GM19023 (cell line): ENCODE measurements around the gene DOCK9.

ENCODE experiments used
- ATAC-seq: cut with Tn5 transposase; IDR thresholded peaks from one replicate; pipeline ENCODE4 v1.9.1; 2021; ENCODE audit warnings: mild to moderate bottlenecking, moderate library complexity; ENCODE audit not compliant: unreplicated experiment

DOCK9 gene

DNA sequence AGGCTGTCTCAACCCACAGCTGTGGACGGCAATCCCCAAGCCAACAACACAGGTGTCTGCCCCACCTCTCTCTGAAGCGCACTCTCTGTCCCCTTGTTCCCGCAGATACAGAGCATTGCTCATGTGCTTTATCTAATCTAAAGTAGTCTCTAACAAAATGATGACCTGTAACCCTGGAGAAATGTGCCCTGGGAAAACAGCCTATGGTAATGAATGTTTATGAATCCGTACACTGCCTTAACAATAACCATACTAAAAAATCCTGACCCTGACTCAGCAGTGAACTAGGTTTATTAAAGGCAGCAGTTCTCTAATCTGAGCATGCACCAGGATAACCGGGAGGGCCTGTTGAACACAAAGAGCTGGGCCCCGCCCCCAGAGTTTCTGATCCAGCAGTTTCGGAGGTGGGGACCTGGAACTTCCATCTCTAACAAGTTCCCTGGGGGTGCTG lies 174.7 kb downstream of the DOCK9 start:
- ATAC-seq = no peak

DNA sequence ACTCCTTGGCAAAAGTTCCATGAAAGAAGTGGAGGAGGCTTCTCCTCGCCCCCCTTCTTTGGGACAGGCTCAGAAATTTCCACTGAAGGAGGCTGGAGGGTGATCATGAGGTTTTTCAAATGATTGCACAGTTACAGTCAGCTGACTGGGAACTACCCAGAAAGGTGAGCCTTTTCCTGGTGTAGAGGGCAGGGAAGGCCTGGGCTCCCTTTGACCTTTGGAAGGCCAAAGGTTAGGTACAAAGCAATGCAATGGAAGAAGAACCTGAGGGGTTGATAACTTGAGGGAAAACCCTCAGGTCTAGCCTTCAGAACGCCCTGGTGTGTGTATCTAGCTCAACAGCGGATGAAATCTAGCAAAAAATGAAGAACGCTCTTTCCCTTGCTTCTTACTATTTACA lies 175.3 kb downstream of the DOCK9 start:
- ATAC-seq = no peak

DNA sequence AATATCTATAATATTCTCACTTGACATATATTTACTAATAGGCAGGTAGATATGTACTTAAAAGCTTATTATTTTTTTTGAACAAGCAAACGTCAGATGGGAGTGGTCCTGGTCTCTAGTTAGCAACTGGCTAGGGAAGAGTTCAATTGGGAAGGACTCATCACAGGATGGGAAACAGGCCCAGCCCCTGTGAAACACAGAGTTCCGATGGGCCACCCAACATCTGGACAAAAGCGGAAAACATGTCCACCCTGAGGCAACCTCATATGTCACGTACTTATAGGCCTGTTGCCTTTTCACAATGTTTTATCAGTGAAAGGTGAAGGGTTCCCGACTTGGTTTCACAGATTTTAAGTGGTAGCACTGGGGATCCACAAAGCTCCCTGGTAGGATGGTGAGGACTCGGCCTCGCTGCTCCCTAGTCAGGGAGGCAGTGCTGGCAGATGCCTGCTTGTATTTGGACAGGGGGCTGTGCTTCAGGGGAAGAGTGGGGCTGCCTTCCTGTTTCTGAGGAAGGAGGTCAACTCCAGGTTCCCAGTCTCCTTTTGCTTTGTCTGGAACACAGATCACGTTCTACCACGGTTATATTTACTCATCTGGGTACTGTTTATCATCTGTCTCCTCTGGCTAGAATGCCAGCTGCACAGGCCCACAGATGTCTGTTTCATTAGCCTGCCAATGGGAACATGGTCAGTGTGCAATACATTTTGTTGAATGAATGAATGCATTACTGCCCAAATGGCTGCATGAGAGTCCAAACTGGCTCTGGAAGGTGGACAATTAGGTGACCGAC lies 176.0 kb downstream of the DOCK9 start:
- ATAC-seq = no peak

DNA sequence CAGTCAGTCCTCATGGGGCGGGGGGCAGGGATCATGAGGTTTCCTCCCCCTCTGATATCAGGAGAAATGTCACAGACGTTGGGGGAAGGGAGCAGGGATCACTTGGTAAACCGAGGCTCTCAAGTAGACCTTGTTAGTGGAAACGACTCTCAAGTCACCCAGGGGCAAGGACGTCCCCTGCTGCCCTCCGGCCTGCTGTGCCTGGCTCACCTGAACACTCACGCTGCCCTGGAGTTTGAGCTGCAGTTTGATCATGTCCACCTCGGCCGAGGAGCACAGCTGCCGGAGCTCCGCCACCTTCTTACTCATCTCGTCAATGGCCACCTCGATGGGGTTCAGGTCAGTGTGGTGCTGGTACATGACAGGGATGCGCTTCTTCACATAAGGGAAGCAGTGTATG lies 177.8 kb downstream of the DOCK9 start:
- no peak for ATAC-seq

DNA sequence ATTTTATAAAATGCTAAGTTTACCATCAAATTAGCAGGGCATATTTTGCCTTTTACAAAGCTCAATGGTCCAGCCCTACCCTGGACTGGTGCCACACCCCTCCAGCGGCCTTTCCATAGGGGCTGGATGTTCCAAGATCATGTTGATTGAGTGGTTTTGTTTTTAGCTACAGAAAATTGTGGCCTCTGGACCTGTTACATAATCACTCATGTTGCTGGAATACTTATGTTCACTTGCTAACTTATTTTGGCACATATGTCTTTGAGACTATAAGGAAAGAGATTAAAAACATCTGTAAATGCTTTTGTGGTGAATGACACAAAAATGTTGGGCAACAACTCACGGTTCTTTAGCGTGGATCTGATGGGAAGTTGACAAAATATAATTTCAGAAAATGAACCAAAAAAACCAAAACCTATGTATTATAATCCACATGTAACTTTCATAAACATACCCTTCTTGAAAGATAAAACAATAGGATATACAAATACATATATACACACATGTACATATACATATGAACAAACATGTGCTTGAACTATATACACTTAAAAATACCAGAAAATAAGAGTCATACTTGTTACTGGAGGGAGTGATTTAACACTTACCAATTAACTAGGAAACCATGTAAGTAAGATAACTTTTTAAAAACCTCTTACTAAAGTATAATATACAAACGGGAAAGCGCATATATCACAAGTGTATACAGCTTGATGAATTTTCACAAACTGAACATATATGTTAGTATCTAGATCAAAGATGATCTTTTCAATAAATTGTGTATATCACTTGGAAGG lies 178.8 kb downstream of the DOCK9 start:
- ATAC-seq = no peak

DNA sequence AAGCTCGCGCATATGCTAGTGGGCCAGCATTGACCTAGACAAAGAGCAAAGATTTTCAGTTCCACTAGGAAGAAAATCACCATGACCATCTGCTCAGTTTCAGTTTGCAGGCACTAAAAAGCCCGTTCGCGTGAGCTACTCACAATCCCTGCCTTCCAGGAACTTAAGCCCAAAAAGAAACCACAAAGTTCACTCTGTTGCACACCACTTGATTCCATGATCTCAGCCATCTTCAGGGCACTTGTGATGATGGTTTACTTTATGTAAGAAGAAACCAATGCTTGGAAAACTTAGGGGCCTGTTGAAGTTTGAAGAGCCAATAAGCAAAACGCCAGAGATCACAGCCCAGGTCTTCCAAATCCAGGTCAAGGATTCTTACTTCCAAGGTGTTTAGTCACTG lies 180.4 kb downstream of the DOCK9 start:
- ATAC-seq = no peak

DNA sequence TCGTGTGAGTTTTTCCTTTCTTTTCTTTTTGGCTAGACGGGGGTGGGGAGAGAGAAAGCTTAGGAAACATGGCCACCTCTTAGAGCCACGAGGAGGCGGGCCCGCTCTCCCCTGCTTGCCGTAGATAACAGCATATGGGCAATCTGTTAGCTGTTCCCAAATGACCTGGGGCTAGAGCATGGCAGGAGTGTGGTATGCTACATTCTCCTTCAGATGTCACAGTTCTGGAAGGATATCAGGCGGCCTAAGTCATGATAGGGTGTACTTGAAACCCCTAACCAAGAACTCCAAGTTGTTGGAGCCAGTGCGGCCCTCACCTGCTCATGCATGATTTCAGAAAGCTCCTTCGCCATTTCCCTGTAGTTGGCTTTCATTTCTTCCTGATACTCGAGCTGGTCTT lies 181.1 kb downstream of the DOCK9 start:
- ATAC-seq = no peak

DNA sequence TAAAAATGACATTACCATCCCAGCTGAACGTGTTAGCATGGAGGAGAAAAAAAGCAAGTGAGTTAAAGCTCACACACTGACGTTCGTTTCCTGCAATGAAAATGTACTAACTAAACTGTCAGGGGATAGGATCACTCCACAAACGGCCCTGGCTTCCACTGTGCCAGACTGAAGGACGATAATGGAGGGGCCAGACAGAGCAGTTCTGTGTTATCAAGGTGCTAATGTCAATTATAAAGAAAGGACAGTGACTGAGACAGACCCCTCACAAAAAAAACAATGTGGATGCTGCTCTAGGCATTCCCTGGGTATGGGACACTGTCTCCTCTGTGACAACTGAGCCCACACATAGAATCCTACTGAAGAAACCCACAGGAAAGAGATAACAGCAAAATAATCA lies 181.7 kb downstream of the DOCK9 start:
- no peak for ATAC-seq

DNA sequence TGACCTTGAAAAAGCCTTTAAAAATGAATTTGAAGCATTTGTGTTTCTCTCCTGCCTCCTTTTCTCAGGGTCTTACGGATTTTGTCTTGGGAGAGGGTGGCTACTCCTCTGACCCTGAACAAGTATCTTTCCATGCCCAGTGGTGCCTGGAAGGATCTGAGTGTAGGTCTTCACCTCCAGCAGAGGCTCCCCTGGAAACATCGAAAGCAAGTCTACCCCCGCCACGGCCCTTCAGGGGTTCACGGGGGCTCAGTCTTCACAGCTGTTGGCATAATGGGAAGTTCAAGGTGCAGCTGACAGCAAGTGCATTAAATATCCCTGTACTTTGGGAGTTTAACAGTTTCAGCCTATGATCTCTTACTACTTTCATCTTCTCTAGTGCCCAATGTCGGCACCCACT lies 182.6 kb downstream of the DOCK9 start:
- no peak for ATAC-seq

DNA sequence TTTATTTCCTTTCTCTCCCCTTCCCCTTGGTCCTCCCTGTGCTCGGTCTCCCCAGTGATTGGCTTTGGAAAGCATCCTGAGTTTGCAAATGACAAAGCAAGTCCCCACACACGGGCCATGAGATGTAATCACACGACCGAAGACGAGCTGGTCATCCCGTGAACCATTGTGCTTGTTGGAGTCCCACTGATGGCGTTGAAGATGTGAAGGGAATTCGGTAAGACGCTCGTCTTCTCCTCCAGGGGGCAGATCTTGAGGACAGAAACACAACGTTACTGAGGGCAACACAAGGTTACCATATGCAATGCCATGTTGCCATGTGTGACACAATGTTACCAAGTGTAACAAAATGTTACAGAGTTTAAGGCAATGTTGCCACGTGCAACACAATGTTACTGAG lies 183.4 kb downstream of the DOCK9 start:
- ATAC-seq = no peak

DNA sequence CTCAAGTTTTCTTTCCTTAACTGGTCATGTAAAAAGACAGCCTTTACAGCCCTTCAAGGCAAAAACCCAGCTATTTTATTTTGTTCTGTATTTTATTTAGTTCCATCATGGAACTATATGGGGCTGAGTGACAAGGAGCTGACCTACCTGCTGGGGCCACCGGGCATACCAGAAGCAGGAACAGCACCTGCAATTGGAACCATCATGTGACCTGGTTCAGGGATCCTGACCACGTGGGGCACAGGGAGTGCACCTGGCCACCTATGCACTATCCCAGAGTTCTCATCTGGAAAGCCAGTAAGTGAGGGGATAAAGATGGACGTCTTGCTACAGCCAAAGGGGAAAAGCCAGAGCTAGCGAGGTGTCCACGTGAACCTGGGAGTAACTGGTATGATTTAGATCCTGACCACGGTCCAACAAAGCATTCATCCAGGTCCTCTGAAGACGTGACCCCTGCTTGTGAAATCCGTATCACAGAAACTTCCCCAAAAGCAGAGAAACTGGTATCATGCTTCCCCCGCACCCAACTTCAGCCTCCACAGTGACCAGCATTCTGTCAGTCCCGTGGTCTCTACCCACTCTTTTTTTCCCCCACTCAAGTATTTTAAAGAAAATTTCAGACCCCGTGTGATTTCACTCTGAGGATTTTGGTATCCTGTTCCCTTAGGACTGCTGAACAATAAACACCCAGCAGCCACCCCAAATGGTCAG lies 184.9 kb downstream of the DOCK9 start:
- ATAC-seq = no peak

DNA sequence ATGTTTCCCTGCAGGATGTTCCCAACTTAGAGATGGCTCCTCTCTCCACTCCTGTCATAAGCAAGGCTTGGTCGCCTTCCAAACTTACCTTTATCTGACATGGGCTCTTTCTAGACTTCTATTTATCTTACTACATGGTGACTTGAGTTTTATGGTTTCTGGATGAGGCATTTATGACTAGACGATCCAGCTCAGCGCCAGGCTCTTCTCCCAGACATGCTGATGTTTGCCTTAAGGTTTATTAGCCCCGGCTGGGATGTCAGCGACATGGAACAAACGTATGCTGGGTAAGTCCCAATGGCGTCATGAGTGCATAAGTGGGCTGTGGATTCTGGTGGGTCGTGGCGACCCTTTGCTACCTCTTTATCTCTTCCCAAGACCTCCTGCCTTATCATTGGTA lies 185.5 kb downstream of the DOCK9 start:
- ATAC-seq = no peak

DNA sequence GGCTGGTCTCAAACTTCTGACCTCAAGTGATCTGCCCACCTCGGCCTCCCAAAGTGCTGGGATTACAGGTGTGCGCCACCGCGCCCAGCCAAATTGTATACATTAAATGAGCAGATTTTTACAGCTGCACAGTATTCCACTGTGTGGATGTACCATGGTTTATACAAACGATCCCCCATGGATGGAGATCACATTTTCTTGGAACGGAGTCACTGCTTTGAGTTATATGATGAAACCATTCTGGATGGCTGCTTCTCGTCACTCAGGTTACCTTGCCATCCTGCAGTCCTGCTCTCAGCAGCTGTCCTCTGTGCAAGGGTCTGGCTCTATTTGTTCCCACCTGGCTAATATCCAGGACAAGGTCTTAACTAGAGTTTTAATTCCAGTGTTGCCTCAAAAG lies 186.3 kb downstream of the DOCK9 start:
- no peak for ATAC-seq

DNA sequence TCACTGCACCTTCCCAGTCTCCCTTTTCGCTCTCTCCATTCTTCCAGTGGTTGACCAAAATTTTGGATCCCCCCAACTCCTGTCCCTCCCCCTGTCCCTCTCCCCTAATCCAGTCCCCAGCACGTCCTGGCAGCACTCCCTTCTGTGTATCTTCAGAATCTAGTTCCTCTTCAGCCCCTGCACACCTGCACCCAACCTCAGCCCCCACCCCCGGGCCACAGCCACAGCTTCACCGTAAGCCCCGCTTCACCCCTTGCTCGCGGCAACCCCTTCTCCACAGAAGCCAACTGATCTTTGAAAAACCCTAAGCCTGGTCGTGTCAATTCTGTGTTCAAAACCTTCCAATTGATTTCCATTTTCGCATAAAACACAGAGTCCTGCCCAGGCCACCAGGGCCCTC lies 189.9 kb downstream of the DOCK9 start:
- no peak for ATAC-seq

DNA sequence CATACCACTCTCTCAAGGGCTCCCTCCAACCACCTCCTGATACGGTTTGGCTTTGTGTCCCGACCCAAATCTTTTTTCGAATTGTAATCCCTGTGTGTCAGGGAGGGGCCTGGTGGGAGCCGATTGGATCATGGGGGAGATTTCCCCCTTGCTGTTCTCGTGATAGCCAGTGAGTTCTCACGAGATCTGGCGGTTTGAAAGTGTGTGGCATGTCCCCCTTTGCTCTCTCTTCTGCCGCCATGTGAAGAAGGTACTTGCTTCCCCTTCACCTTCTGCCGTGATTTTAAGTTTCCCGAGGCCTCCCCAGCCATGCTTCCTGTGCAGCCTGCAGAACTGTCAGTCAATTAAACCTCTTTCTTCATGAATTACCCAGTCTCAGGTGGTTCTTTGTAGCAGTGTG lies 190.7 kb downstream of the DOCK9 start:
- ATAC-seq = no peak

DNA sequence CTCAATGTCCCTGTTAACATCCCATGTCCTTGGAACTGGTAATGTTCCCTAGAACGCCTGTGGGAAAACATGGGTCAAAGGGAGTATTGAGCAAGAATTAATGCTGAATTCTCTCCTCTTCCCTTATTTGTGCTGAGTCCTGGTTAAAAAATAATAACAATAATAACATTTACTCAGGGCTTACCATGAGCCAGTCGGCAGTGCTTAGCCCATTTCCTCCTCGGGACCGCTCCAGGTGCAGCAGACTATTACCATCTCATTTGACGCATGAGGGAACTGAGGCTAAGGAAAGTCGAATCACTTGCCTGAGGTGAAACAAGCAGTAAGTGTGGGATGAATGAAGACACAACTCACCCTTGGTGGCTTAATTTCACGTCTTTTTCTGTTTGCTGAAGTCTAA lies 191.8 kb downstream of the DOCK9 start:
- no peak for ATAC-seq

DNA sequence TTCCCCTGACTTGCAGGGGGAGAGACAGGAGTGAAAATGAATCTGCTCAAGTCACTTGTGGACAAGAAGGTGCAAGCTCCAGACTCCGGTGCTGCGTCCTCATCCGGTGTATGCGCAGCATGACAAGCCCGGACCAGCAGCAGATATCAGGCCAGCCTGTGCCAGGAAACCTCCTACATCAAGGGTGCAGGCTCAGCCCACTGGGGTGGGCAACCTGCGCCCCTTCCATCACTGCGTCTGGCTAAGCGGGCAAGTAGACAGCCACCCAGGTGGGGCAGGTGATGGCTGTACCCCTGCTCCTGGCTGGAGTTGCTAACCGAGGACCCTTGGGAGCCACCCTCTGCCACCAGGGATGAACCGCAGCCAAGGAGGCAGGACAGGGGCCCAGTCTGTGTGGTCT lies 192.5 kb downstream of the DOCK9 start:
- no peak for ATAC-seq

DNA sequence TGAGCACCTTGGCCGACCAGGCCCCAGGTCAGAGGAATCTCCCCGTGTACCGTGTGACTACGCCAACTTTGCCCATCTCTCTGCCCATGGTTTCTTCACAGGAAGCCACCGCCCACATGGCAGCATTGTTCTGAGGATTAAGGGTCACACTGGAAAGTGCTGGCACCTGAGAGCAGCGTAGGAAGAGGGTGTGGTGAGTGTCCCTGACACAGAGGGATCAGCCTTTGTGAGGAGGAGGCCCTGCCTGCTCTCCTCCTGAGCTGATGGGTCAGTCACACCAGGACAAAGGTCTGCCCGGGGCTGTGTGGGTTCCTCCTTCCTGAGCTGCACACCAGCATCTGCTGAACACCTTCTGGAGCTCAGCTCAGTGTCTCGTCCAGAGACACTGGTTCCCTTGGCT lies 193.2 kb downstream of the DOCK9 start:
- no peak for ATAC-seq

DNA sequence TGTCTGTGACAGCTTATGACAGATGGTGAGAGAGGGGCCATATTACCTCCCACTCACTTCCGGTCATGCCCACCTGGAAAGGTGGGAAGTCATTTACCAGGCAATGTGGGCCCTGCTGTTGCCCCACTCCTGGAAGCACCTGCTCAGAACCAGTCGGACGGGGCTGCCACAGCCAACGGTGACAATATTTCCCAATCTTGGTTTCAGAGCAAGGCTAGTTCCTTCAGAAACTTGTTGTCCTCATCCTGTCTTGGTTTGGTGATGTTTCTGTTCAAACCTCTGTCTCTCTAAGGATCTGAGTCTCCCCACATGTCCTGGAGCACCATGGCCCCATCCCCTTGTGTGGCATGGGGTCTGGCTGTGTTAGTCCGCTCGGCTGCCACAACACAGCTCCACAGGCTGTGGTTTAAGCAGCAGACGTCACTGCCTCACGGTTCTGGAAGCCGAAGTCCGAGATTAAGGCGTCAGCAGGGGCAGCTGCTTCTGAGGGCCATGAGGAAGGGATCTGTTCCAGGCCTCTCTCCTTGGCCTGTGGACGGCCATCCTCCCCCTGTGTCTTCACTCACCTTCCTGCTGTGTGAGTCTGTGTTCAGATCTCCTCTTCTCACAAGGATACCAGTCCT lies 193.9 kb downstream of the DOCK9 start:
- no peak for ATAC-seq

DNA sequence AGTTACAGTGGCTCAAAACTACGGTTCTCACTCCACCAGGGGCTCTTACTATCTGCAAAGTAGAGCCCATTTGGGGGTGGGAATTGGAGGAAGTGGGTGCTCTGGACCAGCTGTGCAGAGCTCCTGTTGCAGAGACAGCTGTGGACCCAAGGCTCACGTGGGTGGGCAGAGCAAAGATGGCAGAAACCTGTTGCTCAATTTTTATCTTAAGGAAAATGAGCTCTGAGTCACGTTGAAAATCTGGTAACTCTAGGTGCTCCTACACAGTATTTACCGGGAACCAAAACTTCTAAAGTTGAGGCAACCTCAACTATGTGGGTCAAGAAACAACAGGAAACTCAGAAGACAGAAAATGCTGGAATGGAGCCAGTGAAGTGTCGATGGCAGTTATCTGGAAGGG lies 195.2 kb downstream of the DOCK9 start:
- ATAC-seq = no peak

DNA sequence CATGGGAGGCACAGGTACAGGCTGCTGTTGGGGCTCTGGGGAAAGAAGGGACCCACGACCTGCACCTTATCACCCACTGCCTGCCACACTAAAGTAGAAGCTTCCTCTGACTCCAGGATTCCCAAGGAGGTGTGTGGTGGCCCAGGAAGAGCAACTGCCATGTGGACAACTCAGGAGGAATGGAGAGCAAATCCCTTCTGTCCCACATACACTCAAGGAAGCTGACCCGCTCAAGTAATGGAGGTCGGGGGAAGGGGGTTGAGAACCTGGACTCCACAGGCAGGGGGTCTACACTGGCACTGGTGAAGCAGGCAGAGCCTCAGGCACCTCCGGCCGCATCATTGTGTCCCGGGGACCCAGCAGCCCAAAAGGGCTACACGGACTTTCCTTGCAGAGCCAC lies 196.0 kb downstream of the DOCK9 start:
- ATAC-seq = no peak
